MM.1S (cell line): ENCODE measurements around the gene STARD3.

Experiments used
- CTCF ChIP-seq: fragments of 300-600 bp; sonication (generic); IDR thresholded peaks from 2 replicates; pipeline ENCODE4 v1.5.1; 2016; ENCODE audit warnings: antibody characterized with exemption, low read length, mixed read lengths
- EZH2 ChIP-seq: fragments of 300-600 bp; sonication (generic); optimal IDR thresholded peaks from 2 replicates; pipeline ENCODE3; 2017; ENCODE audit warnings: low read depth, mild to moderate bottlenecking, antibody characterized with exemption, low read length, mixed read lengths

GRCh38 chr17:39679521-39680192 is 42.7 kb downstream of the STARD3 start:
- TF ChIP-seq EZH2 = no peak
- TF ChIP-seq CTCF = no peak
